HepG2 (cell line): Measurements from ENCODE around the gene KRTCAP2. TPM values are rescaled to one million over a fixed set of nuclear protein-coding genes. Genes with fewer than 3 reads are reported as not detected.

Experiments
- CERS6 ChIP-seq: sonication (generic); formaldehyde crosslinking; IDR thresholded peaks from 2 replicates; pipeline ENCODE4 v1.5.0; 2020; ENCODE audit warnings: missing genetic modification reagents
- GMEB1 ChIP-seq: sonication (generic); formaldehyde crosslinking; IDR thresholded peaks from 2 replicates; pipeline ENCODE4 v1.5.1; 2020; ENCODE audit warnings: missing genetic modification reagents, mild to moderate bottlenecking, borderline replicate concordance
- IRF9 ChIP-seq: sonication (generic); formaldehyde crosslinking; IDR thresholded peaks from 2 replicates; pipeline ENCODE4 v1.8.0; 2022; ENCODE audit warnings: missing genetic modification reagents, mild to moderate bottlenecking, borderline replicate concordance
- LBX2 ChIP-seq: sonication (generic); formaldehyde crosslinking; IDR thresholded peaks from 2 replicates; pipeline ENCODE4 v1.5.0; 2020; ENCODE audit warnings: missing genetic modification reagents, mild to moderate bottlenecking, borderline replicate concordance
- MAF1 ChIP-seq: sonication (generic); formaldehyde crosslinking; IDR thresholded peaks from 2 replicates; pipeline ENCODE4 v1.5.0; 2020; ENCODE audit warnings: missing genetic modification reagents, borderline replicate concordance
- NR2F1 ChIP-seq, 2 experiments: fragments of 450-650 bp in 1 of 2; formaldehyde crosslinking in 1 of 2; IDR thresholded peaks; 2 replicates each; pipeline versions ENCODE4 v1.5.0 to v1.6.1; 2016 to 2020; ENCODE audit warnings: mild to moderate bottlenecking in 1 of 2, missing compliant biosample characterization in 1 of 2, missing genetic modification reagents in 1 of 2, moderate library complexity in 1 of 2
- SP140L ChIP-seq: sonication (generic); formaldehyde crosslinking; IDR thresholded peaks from 2 replicates; pipeline ENCODE4 v1.4.0; 2020; ENCODE audit warnings: missing genetic modification reagents, borderline replicate concordance
- SUZ12 ChIP-seq: fragments of 150-350 bp; IDR thresholded peaks from 2 replicates; pipeline ENCODE4 v1.6.1; 2014; ENCODE audit warnings: low read depth, low read length
- TFE3 ChIP-seq: IDR thresholded peaks from 2 replicates; pipeline ENCODE4 v1.6.1; 2016
- TIGD3 ChIP-seq: sonication (generic); formaldehyde crosslinking; IDR thresholded peaks from 2 replicates; pipeline ENCODE4 v1.5.1; 2020; ENCODE audit warnings: mild to moderate bottlenecking, missing genetic modification reagents, borderline replicate concordance
- ZBTB4 ChIP-seq: sonication (generic); formaldehyde crosslinking; IDR thresholded peaks from 2 replicates; pipeline ENCODE4 v1.4.0; 2020; ENCODE audit warnings: missing genetic modification reagents, mild to moderate bottlenecking, borderline replicate concordance
- ZMYM3 ChIP-seq: sonication (generic); formaldehyde crosslinking; IDR thresholded peaks from 2 replicates; pipeline ENCODE4 v1.5.1; 2020; ENCODE audit warnings: mild to moderate bottlenecking, missing genetic modification reagents
- ZNF251 ChIP-seq: sonication (generic); formaldehyde crosslinking; IDR thresholded peaks from 2 replicates; pipeline ENCODE4 v1.9.0; 2021; ENCODE audit warnings: mild to moderate bottlenecking, missing genetic modification reagents
- ZNF382 ChIP-seq: sonication (generic); formaldehyde crosslinking; IDR thresholded peaks from 2 replicates; pipeline ENCODE4 v1.5.0; 2020; ENCODE audit warnings: missing genetic modification reagents, mild to moderate bottlenecking, borderline replicate concordance
- ZNF549 ChIP-seq: sonication (generic); formaldehyde crosslinking; IDR thresholded peaks from 2 replicates; pipeline ENCODE4 v1.5.0; 2020; ENCODE audit warnings: missing genetic modification reagents
- ZNF746 ChIP-seq: sonication (generic); formaldehyde crosslinking; IDR thresholded peaks from 2 replicates; pipeline ENCODE4 v1.8.0; 2022; ENCODE audit warnings: mild to moderate bottlenecking, missing genetic modification reagents
- polyA plus RNA-seq, 8 experiments: library from polyadenylated mRNA; depleted of rRNA in 3 of 8; stranded (reverse) in 7 of 8; unstranded in 1 of 8; fragments of >200 nt; fragmentation: Illumina TruSeq in 4 of 8; extraction: Trizol in 4 of 8; gene quantifications; 2 replicates each; pipeline versions ENCODE4 v1.2.1 to v1.2.3, GENCODE V29; 2011 to 2016; ENCODE audit warnings: low read depth in 4 of 8, missing spikeins in 1 of 8, mixed read lengths in 1 of 8; ENCODE audit not compliant: insufficient read depth in 1 of 8
- total RNA-seq, 5 experiments: library from RNA; depleted of rRNA; stranded (reverse); fragments of >200 nt; fragmentation: Illumina TruSeq; extraction: Trizol; gene quantifications; 2 replicates each; pipeline ENCODE4 v1.2.3, GENCODE V29; 2016; ENCODE audit warnings: low read depth in 1 of 5

Gene KRTCAP2
- total and polyA plus RNA-seq, 2 of the 13 experiments (the other 11 are each of a cell fraction or from before 2014, with no cell fraction given): 77.3 to 79.4 TPM

- TF ChIP-seq LBX2 (CRISPR knock-in tag): no peak
- TF ChIP-seq SUZ12: no peak
- TF ChIP-seq SP140L (CRISPR knock-in tag): 0 out of 2 replicates have a peak, but pooled peaks have one; percentile 85
- TF ChIP-seq MAF1: peak; percentile 29; the same call in 1 of the 2 replicates
- peak; percentile 83 for TF ChIP-seq ZMYM3 (CRISPR knock-in tag)
- TF ChIP-seq ZNF549: no peak
- TF ChIP-seq ZNF746 (CRISPR knock-in tag): peak; percentile 98
- peak; percentile 38; the same call in 1 of the 2 replicates for TF ChIP-seq TIGD3 (CRISPR knock-in tag)
- peak; percentile 93 to 97 for TF ChIP-seq NR2F1 (CRISPR knock-in tag; IDR thresholded peaks at IDR 0.05)
- peak; percentile 96 for TF ChIP-seq TFE3 (CRISPR knock-in tag)
- TF ChIP-seq CERS6 (CRISPR knock-in tag): no peak
- TF ChIP-seq ZNF251 (CRISPR knock-in tag): no peak
- TF ChIP-seq IRF9 (CRISPR knock-in tag): peak; percentile 92
- no peak for TF ChIP-seq ZBTB4
- TF ChIP-seq ZNF382 (CRISPR knock-in tag): no peak
- TF ChIP-seq GMEB1 (CRISPR knock-in tag): peak; percentile 85
Observed at GRCh38 chr1:155125946-155126555, 47.1 kb downstream of the KRTCAP2 start (continued).
